HepG2 (cell line): ENCODE measurements around the gene MIB1. TPM values are rescaled to one million over a fixed set of nuclear protein-coding genes. Genes with fewer than 3 reads are reported as not detected.

Experiments used
- ARID5B ChIP-seq: IDR thresholded peaks from 2 replicates; pipeline ENCODE4 v1.4.0; 2020; ENCODE audit warnings: mild to moderate bottlenecking, missing genetic modification reagents
- FOXA1 ChIP-seq, 2 experiments: fragments of 450-650 bp in 1 of 2; sonication (generic) in 1 of 2; formaldehyde crosslinking in 1 of 2; IDR thresholded peaks; 2 replicates each; pipeline versions ENCODE4 v1.4.0 to v1.6.1; 2016 to 2020; ENCODE audit warnings: missing genetic modification reagents in 1 of 2
- ZBTB39 ChIP-seq: sonication (generic); formaldehyde crosslinking; IDR thresholded peaks from 2 replicates; pipeline ENCODE4 v1.5.0; 2020; ENCODE audit warnings: missing genetic modification reagents
- ZNF644 ChIP-seq: IDR thresholded peaks from 2 replicates; pipeline ENCODE4 v1.6.1; 2016; ENCODE audit warnings: low read depth
- ZSCAN5A ChIP-seq: sonication (generic); formaldehyde crosslinking; IDR thresholded peaks from 2 replicates; pipeline ENCODE4 v1.8.0; 2022; ENCODE audit warnings: mild to moderate bottlenecking, missing genetic modification reagents, borderline replicate concordance
- polyA plus RNA-seq, 8 experiments: library from polyadenylated mRNA; depleted of rRNA in 3 of 8; stranded (reverse) in 7 of 8; unstranded in 1 of 8; fragments of >200 nt; fragmentation: Illumina TruSeq in 4 of 8; extraction: Trizol in 4 of 8; gene quantifications; 2 replicates each; pipeline versions ENCODE4 v1.2.1 to v1.2.3, GENCODE V29; 2011 to 2016; ENCODE audit warnings: low read depth in 4 of 8, missing spikeins in 1 of 8, mixed read lengths in 1 of 8; ENCODE audit not compliant: insufficient read depth in 1 of 8
- total RNA-seq, 5 experiments: library from RNA; depleted of rRNA; stranded (reverse); fragments of >200 nt; fragmentation: Illumina TruSeq; extraction: Trizol; gene quantifications; 2 replicates each; pipeline ENCODE4 v1.2.3, GENCODE V29; 2016; ENCODE audit warnings: low read depth in 1 of 5
- TF ChIP-seq, protein P1 (sequence below): sonication (generic); formaldehyde crosslinking; conservative IDR thresholded peaks from 2 replicates; pipeline ENCODE4 v1.8.0; 2022; ENCODE audit warnings: low read depth, missing genetic modification reagents
- TF ChIP-seq, protein P2 (sequence below): IDR thresholded peaks from 2 replicates; pipeline ENCODE4 v1.6.1; 2016
- TF ChIP-seq, protein P3 (sequence below): sonication (generic); formaldehyde crosslinking; IDR thresholded peaks from 2 replicates; pipeline ENCODE4 v1.4.0; 2020; ENCODE audit warnings: low read depth, missing genetic modification reagents

Gene MIB1
- total and polyA plus RNA-seq, 2 of the 13 experiments (the other 11 are each of a cell fraction or from before 2014, with no cell fraction given), result 12.0 to 47.0 TPM

DNA sequence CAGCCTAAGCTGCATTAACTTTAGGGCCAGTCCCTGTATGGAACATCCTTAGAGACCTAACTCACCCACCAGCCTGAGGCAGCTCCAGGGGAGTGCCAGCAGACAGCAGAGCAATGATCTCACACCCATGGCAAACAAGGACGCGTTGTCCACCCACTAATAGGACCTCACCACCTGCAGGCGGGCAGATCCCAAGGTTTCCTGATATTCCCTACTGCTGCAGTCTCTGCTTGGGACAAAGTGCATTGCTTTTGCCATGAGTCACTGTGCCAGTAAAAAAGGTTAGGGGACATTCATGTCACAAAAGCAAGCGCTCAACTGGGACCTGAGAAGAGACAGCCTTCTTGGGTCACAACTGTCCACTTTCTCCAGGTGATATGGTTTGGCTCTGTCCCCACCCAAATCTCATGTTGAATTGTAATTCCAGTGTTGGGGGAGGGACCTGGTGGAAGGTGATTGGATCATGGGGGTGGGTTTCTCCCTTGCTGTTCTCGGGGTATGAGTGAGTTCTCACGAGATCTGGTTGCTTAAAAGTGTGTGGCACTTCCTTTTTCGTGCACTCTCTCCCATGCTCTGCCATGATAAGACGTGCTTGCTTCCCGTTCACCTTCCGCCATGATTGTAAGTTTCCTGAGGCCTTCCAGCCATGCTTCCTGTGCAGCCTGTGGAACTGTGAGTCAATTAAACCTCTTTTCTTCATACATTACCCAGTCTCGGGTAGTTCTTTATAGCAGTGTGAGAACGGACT is 160.2 kb downstream of the MIB1 start (continued):
- peak; percentile 97; the same call in 1 of the 2 replicates for TF ChIP-seq ZSCAN5A (CRISPR knock-in tag)
- TF ChIP-seq, protein P1, sequence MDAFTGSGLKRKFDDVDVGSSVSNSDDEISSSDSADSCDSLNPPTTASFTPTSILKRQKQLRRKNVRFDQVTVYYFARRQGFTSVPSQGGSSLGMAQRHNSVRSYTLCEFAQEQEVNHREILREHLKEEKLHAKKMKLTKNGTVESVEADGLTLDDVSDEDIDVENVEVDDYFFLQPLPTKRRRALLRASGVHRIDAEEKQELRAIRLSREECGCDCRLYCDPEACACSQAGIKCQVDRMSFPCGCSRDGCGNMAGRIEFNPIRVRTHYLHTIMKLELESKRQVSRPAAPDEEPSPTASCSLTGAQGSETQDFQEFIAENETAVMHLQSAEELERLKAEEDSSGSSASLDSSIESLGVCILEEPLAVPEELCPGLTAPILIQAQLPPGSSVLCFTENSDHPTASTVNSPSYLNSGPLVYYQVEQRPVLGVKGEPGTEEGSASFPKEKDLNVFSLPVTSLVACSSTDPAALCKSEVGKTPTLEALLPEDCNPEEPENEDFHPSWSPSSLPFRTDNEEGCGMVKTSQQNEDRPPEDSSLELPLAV (CRISPR knock-in tag), result no peak
- TF ChIP-seq, protein P2, sequence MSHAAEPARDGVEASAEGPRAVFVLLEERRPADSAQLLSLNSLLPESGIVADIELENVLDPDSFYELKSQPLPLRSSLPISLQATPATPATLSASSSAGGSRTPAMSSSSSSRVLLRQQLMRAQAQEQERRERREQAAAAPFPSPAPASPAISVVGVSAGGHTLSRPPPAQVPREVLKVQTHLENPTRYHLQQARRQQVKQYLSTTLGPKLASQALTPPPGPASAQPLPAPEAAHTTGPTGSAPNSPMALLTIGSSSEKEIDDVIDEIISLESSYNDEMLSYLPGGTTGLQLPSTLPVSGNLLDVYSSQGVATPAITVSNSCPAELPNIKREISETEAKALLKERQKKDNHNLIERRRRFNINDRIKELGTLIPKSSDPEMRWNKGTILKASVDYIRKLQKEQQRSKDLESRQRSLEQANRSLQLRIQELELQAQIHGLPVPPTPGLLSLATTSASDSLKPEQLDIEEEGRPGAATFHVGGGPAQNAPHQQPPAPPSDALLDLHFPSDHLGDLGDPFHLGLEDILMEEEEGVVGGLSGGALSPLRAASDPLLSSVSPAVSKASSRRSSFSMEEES (CRISPR knock-in tag), result no peak
- TF ChIP-seq ARID5B (CRISPR knock-in tag), result no peak
- TF ChIP-seq FOXA1 (IDR thresholded peaks at IDR 0.05), result no peak
- no peak; the same call in 1 of the 2 replicates for TF ChIP-seq FOXA1 (CRISPR knock-in tag; IDR thresholded peaks at IDR 0.05)
- peak; percentile 9; the same call in 1 of the 2 replicates for TF ChIP-seq ZNF644 (CRISPR knock-in tag)
- no peak for TF ChIP-seq ZBTB39
- TF ChIP-seq, protein P3, sequence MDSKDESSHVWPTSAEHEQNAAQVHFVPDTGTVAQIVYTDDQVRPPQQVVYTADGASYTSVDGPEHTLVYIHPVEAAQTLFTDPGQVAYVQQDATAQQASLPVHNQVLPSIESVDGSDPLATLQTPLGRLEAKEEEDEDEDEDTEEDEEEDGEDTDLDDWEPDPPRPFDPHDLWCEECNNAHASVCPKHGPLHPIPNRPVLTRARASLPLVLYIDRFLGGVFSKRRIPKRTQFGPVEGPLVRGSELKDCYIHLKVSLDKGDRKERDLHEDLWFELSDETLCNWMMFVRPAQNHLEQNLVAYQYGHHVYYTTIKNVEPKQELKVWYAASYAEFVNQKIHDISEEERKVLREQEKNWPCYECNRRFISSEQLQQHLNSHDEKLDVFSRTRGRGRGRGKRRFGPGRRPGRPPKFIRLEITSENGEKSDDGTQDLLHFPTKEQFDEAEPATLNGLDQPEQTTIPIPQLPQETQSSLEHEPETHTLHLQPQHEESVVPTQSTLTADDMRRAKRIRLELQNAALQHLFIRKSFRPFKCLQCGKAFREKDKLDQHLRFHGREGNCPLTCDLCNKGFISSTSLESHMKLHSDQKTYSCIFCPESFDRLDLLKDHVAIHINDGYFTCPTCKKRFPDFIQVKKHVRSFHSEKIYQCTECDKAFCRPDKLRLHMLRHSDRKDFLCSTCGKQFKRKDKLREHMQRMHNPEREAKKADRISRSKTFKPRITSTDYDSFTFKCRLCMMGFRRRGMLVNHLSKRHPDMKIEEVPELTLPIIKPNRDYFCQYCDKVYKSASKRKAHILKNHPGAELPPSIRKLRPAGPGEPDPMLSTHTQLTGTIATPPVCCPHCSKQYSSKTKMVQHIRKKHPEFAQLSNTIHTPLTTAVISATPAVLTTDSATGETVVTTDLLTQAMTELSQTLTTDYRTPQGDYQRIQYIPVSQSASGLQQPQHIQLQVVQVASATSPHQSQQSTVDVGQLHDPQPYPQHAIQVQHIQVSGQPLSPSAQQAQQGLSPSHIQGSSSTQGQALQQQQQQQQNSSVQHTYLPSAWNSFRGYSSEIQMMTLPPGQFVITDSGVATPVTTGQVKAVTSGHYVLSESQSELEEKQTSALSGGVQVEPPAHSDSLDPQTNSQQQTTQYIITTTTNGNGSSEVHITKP (CRISPR knock-in tag), result peak; percentile 48; the same call in 1 of the 2 replicates
